NCI-H2029 (cell line): Measurements from ENCODE around the gene KCNJ15.

Source experiments
- DNase-seq: peaks from one replicate; lab custom pipeline; 2025; lab: John Stamatoyannopoulos, UW

KCNJ15 gene

DNA sequence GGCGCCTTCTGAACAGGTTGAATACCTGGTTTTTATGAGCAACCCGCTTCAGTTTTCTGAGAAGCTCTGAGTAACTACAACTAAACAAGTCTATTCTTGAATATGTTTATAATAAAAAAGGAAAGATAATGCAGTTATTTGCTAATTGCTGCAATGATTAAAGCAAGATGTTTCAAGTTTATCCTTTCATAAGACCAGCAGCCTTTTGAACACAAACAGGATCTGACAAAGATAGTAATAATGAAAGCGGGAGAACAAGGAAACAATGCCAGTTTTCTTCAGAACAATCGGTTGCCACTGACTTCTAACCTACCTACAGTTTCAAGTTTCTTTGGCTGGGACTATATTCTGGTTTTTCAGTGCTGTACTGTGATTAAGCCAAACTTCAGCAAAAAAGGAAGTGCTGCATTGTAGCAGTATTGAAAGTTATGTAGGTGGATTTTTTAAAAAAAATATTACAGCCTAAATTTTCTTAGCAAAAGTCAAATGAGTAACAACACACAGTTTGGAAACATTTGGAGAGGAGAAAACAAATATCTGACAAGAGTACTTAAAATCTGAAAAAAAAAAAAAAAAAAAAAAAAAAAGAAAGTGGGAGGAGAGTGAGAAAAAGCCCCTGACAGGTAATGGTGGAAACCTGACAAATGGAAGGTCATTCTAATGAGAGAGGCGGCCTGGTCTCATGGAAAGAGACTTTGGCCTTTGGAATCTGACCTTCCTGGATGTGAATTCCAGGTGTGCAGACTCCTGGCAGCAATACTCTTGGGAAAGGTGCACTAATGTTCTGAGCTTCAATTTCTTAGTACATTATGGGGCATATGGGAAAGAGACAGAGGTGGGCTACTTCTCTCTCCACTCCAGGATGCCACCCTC lies 11.4 kb downstream of the KCNJ15 start:
- DNase-seq, result no peak

DNA sequence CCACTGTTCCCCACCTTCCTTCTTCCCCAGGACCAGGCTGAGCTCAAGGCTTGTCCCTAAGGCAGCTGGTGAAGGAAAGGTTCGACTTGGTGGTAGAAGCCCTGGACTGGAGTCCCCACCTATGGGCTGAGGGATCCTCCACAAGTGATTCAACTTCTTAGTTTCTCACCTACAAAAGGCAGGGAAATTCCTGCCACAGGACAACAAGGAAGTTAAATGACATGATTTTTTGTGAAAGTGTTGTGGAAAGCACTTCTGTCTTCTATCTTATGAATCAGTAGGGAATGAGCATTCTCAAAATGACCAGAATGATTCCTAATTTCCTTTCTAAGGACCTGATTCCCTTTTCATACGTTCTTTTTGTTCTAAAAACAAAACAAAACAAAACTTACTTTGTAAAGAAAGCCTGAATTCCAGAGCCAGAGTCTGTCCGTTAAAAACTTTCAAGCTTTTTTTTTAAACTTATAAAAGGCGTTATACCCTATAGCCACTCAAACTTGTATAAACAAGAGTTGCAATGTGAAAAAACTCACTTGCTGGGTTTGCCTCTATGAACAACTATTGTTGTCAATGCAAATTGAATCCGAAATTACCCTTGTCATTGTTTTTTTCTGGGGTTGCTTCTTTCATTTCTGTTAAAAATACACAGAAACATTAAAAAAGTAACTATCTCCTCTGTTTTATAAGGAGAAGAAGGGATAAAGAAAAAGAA lies 12.2 kb downstream of the KCNJ15 start:
- DNase-seq, result no peak

DNA sequence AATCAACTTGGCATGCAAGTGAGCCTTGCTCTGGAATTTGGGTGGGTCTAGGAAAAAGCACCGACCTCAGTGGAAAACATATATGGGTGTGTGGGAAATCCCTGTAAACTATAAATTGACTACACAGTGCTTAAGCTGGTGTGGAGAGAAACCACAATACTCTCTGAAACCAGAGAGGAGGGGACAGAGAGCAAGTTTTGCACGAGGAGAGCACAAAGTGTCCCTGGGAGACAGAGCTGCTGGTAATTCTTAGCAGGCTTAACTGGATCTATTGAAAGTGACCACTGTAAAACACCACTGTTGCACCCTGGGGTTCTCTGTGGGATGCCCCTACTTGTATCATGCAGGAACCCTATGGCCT lies 12.8 kb downstream of the KCNJ15 start:
- DNase-seq, result no peak

DNA sequence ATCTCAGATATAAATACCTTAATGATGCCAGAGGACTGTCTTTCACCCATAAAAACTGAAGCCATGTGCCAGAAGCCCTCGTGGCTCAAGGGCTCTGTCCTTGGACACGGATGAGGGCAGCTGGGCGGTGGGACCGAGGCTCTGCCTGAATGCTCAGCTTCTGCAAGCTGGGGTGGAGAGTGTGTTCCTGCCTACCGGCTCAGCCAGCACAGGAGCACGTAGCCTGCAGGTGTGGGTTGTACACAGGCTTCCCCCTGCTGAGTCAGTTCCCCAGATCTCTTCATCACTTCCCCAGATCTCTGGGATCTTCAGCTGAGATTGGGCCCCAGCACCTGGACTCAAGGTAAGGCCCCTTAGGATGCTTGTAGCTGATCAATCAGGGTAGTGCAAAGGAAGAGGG lies 15.4 kb downstream of the KCNJ15 start:
- DNase-seq, result no peak

DNA sequence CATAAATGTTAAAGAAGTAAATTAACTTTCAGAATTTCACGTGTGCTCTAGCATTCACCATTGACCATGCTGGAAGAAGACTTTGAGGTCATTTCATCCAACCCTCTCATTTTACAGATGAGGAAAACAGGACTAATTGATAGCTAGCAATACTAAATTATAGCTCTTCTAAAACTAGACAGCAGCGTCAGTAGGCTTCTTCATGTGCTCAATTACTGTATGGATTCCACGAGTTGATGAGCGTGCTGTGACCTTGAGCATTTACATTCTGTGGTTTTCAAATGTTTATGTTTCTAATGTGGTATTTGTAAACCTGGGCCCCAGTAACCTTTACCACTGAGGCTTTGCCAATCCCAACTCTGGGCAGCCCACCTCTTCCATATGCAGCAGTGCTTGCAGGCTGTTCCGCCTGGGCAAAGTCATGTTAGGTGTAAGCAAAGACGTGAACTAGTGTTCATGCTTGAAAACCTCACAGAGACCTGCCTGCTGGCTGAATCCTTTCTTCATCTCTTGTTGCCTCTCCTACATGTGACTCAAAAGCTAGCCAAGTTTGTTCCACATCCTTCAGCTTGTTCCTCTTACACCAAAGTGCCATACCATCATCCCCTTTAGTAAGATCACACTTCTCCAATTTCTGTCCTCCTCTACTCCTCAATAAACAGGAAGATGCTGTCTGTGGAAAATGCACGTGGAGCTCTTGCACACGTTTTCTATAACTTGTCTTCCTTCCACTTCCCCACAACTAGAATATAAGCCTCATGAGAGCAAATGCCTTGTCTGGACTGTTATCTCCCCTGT lies 17.2 kb downstream of the KCNJ15 start:
- DNase-seq, result no peak

DNA sequence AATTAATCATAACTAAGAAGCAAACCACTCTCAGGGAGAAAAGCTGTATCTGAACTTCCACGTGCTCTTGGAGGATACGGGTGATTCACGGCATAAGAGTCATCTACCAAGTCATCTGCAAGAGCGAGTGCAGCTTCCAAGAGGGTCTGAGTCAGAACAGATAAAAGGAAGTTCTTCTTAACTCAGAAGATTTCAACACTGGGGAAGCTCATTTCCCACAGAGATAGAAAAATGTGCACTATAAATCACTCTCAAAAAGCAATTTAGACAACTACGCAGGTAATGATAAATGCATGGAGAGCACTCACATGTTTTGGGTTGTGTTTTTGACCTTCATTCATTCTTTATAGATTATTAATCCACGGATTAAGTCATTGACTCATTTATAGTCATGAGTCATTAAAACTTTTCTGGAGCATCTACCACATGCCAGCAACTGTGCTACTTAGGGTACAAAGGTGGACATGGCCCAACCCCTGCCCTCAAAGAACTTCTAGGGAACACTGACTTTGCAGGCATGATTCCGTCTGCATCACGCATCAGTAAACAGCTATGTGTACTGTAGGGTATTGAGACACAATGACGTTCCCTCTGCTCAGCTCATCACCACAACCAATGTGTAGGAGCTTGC lies 20.8 kb downstream of the KCNJ15 start:
- DNase-seq, result no peak

DNA sequence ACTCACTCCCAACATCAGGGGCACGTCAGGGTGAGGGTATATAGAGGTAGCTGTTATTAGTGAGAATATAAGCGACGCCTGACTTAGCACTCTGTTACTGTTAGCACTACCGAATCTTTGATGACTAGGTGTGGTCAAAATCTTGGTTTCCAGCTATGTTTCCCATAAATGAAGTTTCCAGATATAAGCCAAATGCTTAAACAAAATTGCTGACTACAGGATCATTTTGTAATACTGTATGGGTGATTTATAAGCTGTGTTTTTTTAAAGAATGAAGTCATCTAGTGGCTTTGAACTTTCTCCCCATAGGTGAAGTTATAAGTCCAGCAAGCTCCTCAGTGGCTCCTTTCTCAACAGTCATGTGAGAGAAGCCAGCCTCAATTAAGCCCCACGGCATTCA lies 23.7 kb downstream of the KCNJ15 start:
- no peak for DNase-seq

DNA sequence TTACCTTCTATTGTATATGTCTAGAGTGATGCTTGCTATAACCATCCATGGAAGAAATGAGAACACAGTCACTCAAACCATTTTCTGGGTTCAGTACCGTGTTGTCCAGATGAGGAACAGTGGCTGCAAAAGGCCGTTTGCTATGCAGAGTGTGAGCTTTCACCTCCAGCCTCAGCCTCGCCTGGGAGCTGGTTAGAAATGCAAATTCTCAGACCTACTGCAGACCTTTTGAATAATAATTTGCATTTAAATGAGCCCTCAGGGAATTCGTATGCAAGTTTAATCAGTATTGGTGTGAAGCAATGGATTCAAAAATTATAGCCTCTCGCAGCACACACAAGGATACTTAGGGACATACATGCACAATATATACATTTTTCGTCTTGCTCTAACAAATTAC lies 24.1 kb downstream of the KCNJ15 start:
- DNase-seq, result no peak

DNA sequence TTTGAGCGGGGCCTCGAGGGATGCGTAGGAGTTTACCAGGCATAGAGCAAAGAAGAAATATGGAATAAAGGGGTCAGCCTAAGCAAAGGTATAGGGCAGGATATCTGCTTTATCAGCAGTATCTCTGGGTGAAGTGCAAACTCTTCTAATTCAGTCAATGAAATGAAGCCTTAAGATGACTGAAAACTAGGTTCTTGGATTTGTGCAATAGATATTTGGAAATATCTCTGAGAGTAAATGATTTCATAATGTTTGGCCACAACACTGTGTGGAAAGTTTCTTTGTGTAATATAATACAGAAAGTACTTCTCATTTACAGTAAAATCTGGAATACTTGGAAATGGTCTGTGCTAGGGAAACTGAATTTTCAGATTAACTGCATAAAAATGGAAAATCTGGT lies 26.1 kb downstream of the KCNJ15 start:
- no peak for DNase-seq

DNA sequence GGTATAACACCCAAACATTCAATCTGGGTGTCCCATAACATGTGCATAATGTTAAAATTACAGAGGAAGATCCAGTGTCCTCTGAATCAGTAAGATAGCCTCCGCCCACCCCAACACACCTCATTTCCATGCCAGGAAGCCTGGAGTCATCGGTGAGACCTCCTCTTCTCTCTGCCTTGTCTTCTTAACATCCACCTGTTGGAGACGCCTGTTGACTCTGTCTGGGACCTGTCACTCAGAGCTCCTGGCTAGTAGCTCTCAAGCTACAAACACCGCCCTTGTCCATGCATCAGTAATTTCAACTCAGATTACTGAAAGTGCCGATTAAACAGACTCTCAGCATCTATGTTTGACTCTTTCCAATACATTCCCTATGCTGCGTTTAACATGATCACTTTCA lies 27.4 kb downstream of the KCNJ15 start:
- DNase-seq, result peak; percentile 66

DNA sequence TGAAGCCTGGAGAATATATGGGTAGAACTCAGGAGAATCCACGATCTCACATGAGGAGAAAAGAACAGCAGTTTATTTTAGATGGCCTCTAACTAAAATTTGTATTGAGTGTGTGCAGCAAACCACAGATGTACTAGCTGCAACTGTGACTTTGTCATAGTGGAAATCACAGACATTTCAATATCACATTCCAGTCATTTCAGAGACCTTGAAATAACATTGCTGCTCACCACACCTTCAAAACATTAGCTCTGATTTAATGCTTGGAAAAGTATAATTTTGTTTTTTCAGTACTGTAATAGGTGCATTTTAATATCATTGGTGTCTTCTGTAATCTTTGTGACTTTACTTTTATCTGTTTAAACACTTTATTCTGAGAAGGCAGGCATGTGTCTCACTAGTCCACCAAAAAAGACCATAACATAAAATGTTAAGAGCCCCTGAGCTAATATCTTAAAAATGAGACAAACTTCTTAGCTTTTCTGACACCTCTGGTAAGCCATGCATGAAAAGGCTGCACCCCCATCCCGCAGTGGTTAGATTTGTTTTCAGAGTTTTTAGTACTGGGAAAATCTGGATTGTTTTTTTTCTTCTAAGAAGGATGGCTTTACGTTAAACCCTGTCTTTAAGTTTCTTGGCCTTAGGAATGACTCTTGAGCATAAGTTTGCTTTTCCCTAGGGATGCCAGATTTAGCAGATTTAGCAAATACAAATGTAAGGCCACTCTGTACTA lies 30.1 kb downstream of the KCNJ15 start:
- DNase-seq, result no peak

DNA sequence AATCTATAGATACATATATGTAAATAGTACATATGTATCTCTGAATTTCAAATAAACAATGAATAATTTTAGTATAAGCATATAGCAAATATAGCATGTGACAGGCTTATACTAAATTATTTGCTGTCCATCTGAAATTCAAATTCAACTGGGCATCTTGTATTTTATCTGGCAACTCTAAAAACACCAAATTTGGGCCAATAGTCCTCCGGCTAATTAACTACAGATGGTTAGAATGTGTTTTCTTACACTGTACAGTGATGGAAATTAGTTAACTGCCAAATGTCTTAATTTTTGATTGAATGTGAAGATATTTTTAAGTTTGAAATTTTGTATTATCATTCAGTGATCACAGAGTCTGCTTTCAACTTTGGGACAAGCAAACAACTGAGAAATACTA lies 30.7 kb downstream of the KCNJ15 start:
- no peak for DNase-seq

DNA sequence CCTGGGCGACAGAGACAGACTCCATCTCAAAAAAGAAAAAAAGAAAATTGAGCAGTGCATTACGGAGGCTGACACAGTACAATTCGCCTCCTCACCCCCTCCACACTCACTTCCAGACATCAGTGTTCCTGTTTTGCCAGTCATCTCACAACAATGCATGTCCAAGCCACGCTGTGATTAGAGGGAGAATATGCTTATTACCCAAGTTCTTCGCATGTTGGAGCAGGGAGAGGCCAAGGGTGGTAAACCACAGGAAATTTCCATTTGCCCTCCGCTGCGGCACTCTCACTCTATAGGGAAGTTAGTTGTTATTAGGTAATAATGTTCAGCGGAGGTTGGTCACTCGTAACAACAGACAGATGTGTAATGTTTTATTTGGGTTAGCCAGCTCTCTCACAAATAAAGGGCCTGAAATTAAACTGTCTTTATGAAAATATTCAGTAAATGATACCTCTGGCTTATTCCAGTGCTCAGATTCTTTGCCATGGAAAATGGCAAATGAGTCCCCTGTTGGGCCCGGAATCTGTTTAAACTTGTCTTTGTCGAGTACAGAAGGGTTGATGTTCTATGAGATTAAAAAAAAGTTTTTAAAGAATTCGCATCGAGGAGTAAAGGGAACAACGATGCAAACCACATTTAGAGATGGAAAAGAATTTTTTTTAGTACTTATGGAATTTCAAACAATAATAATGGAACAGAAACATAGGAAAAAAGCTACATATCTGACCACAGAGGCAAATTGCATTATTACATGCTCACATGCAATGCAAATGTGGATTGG lies 33.1 kb downstream of the KCNJ15 start:
- no peak for DNase-seq

DNA sequence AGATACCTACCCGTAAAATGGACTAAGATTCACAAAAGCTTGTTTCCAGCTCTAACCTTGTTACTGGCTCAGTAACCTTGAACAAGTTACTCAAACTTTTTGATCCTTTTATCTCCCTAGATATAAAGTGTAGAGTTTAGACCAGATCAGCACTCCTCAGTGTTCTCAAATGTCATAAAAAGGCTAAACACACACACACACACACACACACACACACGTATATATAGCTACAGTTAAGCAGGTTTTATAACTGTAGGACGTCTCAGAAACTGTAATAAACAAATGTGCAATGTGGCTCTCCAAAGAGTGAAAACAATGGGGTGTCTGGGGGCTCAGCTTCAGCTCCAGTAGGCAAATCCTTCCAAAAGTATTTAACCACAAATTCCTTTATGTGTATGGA lies 34.0 kb downstream of the KCNJ15 start:
- DNase-seq, result no peak

DNA sequence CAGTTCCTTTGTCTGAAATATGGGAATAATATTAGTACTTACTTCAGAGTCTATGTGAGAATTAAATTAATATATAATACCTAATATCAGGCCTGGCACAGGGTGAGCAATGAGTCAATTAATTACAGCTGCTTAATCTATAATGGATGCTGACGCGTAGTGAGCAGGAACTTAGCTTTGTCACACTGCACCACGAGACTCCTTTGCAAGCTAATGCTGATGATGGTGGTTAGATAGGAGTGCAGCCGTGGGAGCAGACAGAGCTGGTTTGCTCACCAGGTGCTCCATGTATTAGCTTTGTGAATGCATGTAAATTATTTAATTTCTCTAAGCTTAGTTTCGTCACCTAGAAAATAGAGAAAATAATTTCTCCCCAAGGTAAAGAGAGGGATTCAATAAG lies 35.1 kb downstream of the KCNJ15 start:
- no peak for DNase-seq

DNA sequence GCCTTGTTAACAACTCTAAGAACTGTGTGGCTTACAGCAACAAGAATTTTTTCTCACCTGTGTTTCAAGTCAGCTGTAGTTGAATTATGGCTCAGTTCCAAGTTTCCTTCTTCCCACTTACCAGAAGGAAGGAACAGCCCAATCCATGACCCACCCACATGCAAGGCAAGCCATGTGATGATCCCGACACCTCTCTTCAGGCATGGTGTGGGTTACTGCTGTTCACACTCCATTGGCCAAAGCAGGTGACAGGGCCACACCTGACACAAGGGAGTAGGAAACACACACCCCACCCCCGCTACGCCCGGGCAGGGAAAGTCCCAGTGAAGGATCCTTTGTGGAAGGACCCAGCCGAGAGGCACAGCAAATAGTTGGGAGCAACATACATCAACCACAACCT lies 36.3 kb downstream of the KCNJ15 start:
- peak; percentile 35 for DNase-seq

DNA sequence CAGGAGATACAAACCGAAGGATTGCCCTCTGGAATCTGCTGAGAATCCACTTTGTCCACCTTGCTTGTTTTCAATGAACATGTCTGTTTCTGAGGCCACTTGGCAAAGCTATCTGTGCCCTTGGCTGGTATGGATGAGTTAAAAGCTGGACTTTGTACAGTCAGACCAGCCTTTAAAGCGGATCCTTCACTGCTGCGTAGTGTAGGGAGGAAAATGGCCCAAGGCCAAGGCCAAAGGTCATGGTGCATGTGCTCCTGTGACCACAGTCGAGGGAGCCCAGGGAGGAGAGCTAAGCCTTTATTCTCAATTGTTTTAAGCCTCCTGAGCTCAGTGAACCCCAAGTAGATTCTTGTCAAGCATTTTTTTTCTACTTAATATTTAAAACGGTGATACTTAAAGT lies 37.0 kb downstream of the KCNJ15 start:
- DNase-seq, result no peak

DNA sequence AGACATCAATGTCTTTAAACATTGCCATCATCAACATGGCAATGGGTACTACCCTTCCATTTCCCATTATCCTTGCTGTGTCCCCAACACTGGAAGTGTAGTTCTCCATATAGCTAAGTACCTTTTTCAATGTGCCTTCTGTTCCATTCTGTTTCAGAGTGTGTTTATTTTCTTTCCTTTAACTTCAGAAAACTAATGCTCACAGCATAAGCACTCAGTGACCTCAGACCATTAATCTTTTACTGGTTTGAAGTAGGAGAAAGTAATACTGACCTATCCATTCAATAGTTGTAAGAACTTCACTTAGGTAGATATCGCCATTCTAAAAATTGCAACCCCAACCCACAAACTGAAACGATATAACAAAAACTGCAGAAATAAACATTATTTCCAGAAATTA lies 37.8 kb downstream of the KCNJ15 start:
- no peak for DNase-seq

DNA sequence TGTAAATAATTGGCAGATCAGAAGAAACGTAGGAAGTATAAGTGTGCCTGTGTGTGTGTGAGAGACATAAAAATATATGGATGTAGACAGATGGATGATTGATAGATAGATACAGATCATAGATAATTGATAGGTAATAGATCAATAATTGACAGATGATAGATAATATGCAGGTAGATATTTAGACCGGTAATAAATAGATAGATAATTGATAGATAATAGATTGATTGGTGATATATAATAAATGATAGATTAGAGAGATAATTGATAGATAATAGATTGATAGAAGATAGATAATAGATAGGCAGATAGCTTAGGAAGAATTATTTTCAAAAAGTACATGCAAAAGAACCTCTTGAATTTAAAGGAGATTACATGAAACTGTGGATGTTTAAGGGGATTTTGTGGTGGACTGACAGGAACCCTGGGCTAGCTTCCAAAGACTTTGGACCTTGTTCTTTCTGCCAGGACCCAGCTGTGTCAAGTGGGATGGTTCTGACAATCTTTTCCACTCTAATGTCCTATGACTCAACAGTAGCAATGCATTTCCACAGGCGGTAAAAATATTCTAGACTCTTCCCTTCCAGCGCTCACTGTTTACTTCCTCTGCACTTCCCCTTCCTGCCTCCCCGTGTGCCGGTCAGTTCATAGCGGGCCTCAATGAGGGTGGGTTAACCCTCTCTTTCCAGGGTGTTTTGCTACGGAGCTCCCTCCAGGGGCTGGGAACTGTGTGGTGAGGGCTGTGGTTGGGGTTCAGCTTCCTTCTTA lies 39.4 kb downstream of the KCNJ15 start:
- no peak for DNase-seq

DNA sequence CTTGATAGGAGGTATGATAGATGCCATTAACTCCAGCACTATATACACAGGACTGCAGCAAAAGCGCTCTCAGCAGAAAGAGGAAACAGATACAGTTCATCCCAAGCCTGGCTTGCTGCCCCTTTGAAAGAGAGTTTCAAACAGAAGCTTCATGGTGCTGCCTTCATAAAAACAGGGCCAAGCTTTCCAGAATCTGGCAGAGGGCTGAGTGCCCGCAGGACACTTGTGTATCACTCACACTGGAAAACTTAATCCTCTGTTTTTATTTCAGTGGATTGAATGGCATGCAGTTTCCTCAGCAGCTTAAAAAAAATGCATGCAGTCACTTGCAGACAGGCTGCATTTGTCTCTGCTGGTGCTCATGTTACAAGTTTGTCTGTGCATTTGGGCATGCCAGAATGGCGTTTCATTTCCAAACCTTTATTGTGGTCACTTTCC lies 40.4 kb downstream of the KCNJ15 start:
- DNase-seq, result no peak
